ENCODE measurements around the gene WNT7B. TPM values are rescaled to one million over a fixed set of nuclear protein-coding genes. Genes with fewer than 3 reads are reported as not detected.
"Not testable (repeated sequence)": the region's sequence is repeated elsewhere in the genome, so short reads cannot be mapped to it uniquely, and the experiment has no call there.

WNT7B gene
- total RNA-seq, 4 donors from 2014 or later: 0.28 to 0.48 TPM; not detected in 2

DNA sequence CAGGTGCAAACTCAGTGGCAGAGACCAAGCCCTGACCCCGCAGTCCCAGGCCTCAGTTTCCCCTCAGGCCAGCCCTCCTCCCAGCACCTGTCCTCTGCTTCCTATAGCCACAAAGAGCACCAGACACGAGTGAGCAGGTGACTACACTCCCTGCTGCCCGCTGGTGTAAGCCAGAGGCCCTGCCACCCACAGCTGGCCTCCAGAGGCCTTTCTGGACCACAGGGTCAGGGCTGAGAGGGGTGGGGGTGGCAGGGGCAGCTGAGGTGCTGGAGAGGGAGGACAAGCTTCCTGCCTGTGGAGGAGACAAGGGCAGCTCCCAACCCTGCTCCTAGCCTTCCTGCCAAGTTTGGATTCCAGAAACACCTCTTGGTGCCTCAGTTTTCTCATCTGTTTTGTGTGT is 31.3 kb upstream of the WNT7B start:
- DNase-seq (ENCODE audit: low spot score): no peak
- TF ChIP-seq, protein P1, sequence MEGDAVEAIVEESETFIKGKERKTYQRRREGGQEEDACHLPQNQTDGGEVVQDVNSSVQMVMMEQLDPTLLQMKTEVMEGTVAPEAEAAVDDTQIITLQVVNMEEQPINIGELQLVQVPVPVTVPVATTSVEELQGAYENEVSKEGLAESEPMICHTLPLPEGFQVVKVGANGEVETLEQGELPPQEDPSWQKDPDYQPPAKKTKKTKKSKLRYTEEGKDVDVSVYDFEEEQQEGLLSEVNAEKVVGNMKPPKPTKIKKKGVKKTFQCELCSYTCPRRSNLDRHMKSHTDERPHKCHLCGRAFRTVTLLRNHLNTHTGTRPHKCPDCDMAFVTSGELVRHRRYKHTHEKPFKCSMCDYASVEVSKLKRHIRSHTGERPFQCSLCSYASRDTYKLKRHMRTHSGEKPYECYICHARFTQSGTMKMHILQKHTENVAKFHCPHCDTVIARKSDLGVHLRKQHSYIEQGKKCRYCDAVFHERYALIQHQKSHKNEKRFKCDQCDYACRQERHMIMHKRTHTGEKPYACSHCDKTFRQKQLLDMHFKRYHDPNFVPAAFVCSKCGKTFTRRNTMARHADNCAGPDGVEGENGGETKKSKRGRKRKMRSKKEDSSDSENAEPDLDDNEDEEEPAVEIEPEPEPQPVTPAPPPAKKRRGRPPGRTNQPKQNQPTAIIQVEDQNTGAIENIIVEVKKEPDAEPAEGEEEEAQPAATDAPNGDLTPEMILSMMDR (IDR thresholded peaks at IDR 0.05): no peak
- no peak for ATAC-seq (ENCODE audit: low FRiP score)

- TF ChIP-seq, protein P1 (IDR thresholded peaks at IDR 0.05): no peak
- peak; percentile 72 for ATAC-seq (ENCODE audit: low FRiP score)
- no peak for DNase-seq (ENCODE audit: low spot score)
Measured at GRCh38 chr22:46007848-46008261, 30.9 kb upstream of the WNT7B start.

- ATAC-seq (ENCODE audit: low FRiP score) (peak; percentile 66), DNase-seq (ENCODE audit: low spot score) (peak; percentile 53)
- TF ChIP-seq, protein P1 (IDR thresholded peaks at IDR 0.05): no peak
Measured at GRCh38 chr22:46007003-46007847, 30.3 kb upstream of the WNT7B start.

- TF ChIP-seq, protein P1 (IDR thresholded peaks at IDR 0.05): peak in 2 of 3 donors; percentile 68 to 96
- peak; percentile 63 for ATAC-seq (ENCODE audit: low FRiP score)
- DNase-seq (ENCODE audit: low spot score): peak; percentile 95
Measured at GRCh38 chr22:46006379-46007002, 29.5 kb upstream of the WNT7B start.

DNA sequence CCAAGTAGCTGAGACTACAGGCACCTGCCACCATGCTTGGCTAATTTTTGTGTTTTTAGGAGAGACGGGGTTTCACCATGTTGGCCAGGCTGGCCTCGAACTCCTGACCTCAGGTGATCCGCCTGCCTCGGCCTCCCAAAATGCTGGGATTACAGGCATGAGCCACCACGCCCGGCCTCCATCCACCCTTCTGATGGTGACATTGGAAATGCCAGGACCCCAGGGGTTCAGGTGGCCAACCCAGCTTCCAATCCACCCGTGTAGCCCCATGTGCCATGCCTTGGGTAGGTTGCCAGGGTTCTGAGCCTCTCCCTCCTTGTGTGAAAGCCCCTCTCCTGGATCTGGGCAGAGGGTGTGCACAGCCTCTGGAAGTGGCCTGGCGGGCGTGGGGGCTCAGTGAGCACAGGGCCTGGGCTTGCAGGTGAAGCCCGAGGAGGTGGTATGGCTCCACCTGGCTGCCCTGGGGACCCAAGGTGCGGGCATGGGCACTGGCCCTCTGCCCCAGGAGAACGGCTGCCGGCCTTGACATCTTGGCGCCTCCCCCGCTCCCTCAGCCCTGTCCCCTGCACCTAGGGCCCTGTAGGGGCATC is 28.2 kb upstream of the WNT7B start:
- ATAC-seq (ENCODE audit: low FRiP score); DNase-seq (ENCODE audit: low spot score): not testable (repeated sequence)

DNA sequence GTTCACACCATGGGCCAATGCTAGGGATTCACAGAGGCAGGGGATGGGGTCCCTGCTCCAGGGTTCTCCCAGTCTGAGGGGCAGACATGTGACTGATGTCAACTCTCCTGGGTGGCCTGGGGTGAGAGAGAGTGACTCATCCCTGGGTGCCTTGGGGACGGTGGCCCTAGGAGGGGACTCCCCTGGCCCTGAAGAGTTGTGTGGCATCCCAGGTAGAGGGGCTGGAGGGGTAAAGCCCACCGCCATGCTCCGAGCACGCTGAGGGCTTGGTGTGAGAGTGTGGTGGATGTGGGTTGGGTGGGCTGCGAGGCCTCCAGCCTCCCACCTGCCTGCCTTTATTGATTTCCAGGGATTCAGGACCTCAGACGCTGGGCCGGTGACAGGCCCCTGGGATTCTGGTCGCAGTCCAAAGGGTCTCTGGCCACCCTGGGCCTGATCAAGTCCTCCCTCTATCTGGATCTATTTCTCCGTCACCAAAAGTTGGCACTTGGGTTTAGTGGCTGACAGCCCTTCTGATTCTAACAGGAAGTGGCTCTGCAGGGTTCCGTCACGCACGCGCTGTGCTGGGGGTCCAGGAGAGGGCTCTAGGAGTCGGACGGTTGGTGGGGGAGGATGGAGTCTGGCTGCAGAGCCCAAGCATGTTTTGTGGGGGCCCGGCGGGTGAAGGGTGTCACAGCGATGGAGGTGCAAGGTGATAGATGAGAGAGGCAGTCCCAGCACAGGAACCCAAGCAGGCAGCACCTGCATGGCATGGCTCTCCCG is 27.3 kb upstream of the WNT7B start:
- no peak for ATAC-seq (ENCODE audit: low FRiP score)
- TF ChIP-seq, protein P1 (IDR thresholded peaks at IDR 0.05): no peak
- DNase-seq (ENCODE audit: low spot score): no peak

Data from omental fat pad (tissue), 4 donors.